ENCODE results near the gene DDRGK1. TPM values are rescaled to one million over a fixed set of nuclear protein-coding genes. Genes with fewer than 3 reads are reported as not detected.

The DDRGK1 gene
- total RNA-seq, 1 donor from 2014 or later: 61.6 TPM

Other genes with a start within 250 kb of the DDRGK1 start
- 0.99 and 2.3 TPM in 2 replicates for gene GNRH2, start 161.1 kb downstream of the DDRGK1 start, total RNA-seq (ENCODE audit: low replicate concordance)
- gene MRPS26, start 158.6 kb downstream of the DDRGK1 start, total RNA-seq (ENCODE audit: low replicate concordance): 59.0 and 67.3 TPM in 2 replicates
- 1.2 TPM in 1 of 2 replicates, not detected in the other for gene OXT, start 133.1 kb downstream of the DDRGK1 start, total RNA-seq (ENCODE audit: low replicate concordance)
- not detected in 2 replicates for gene AVP, start 120.0 kb downstream of the DDRGK1 start, total RNA-seq (ENCODE audit: low replicate concordance)
- 19.4 and 22.0 TPM in 2 replicates for gene FASTKD5, start 44.8 kb downstream of the DDRGK1 start, total RNA-seq (ENCODE audit: low replicate concordance)
- gene UBOX5, start 44.8 kb downstream of the DDRGK1 start, total RNA-seq (ENCODE audit: low replicate concordance): 6.6 and 6.9 TPM in 2 replicates
- 17.2 and 17.3 TPM in 2 replicates for gene LZTS3, start 31.1 kb downstream of the DDRGK1 start, total RNA-seq (ENCODE audit: low replicate concordance)
- 51.7 and 59.7 TPM in 2 replicates for gene ITPA, start 4.8 kb upstream of the DDRGK1 start, total RNA-seq (ENCODE audit: low replicate concordance)
- 5.8 and 6.9 TPM in 2 replicates for gene SLC4A11, start 34.5 kb upstream of the DDRGK1 start, total RNA-seq (ENCODE audit: low replicate concordance)
- gene DNAAF9, start 203.0 kb upstream of the DDRGK1 start, total RNA-seq (ENCODE audit: low replicate concordance): 17.3 and 19.1 TPM in 2 replicates

Data from type B pancreatic cell (in vitro differentiated cells).